ENCODE results near the gene GRIN2C. TPM values are rescaled to one million over a fixed set of nuclear protein-coding genes. Genes with fewer than 3 reads are reported as not detected.

GRIN2C gene
- total RNA-seq, 1 experiment from 2014 or later = 5.2 TPM

GRCh38 chr17:74796211-74796610 lies 63.5 kb downstream of the GRIN2C start:
- Histone ChIP-seq H3K4me1 (no peaks in the 10 kb centered on the region), H3K27me3 (replicated peaks; ENCODE audit: control insufficient read depth, insufficient read depth, low read length) (no peaks in the 10 kb centered on the region), H3K9me3 (no peaks in the 10 kb centered on the region), H3K36me3 (ENCODE audit: control insufficient read depth, insufficient read depth, low read length) (peaks cover 1% of the 10 kb centered on the region), H3K4me3 (ENCODE audit: low read depth, low read length) (no peak overlapping the region)
- ChIA-PET POLR2A (no interaction called here), CTCF (no interaction called here)
- Mint-ChIP-seq H3K9me3 (ENCODE audit: unreplicated experiment) (no peaks in the 10 kb centered on the region), H3K4me3 (ENCODE audit: unreplicated experiment) (no peak overlapping the region), H3K36me3 (ENCODE audit: insufficient read depth, unreplicated experiment) (peaks cover 14% of the 10 kb centered on the region), H3K27ac (ENCODE audit: unreplicated experiment) (no peak overlapping the region), H3K27me3 (ENCODE audit: insufficient read depth, unreplicated experiment) (no peaks in the 10 kb centered on the region), H3K4me1 (ENCODE audit: low read depth, unreplicated experiment) (no peaks in the 10 kb centered on the region)
- intact Hi-C loops (cut with micrococcal nuclease; ENCODE audit: unreplicated experiment) = no loop called here
- DNase-seq = no peak
- BruUV-seq (replicated peaks) = no TSS peak
- no peak for TF ChIP-seq CTCF (IDR thresholded peaks at IDR 0.05; ENCODE audit: insufficient read depth in 1 of 2, low read depth in 1 of 2, low read length in 1 of 2, severe bottlenecking in 1 of 2, unreplicated experiment in 1 of 2)

- CTCF ChIA-PET = no interaction called here
- peaks cover 1% of the 10 kb centered on the region for H3K36me3 ChIP-seq (ENCODE audit: control insufficient read depth, insufficient read depth, low read length)
- H3K4me3 ChIP-seq (ENCODE audit: low read depth, low read length) = no peak overlapping the region
- no peaks in the 10 kb centered on the region for H3K27me3 Mint-ChIP-seq (ENCODE audit: insufficient read depth, unreplicated experiment)
- H3K4me1 ChIP-seq = no peaks in the 10 kb centered on the region
- intact Hi-C loops (cut with micrococcal nuclease; ENCODE audit: unreplicated experiment) = no loop called here
- no peak for TF ChIP-seq CTCF (IDR thresholded peaks at IDR 0.05; ENCODE audit: insufficient read depth in 1 of 2, low read depth in 1 of 2, low read length in 1 of 2, severe bottlenecking in 1 of 2, unreplicated experiment in 1 of 2)
- peaks cover 19% of the 10 kb centered on the region for H3K36me3 Mint-ChIP-seq (ENCODE audit: insufficient read depth, unreplicated experiment)
- no peak overlapping the region for H3K4me3 Mint-ChIP-seq (ENCODE audit: unreplicated experiment)
- H3K4me1 Mint-ChIP-seq (ENCODE audit: low read depth, unreplicated experiment) = no peaks in the 10 kb centered on the region
- no peaks in the 10 kb centered on the region for H3K9me3 ChIP-seq
- DNase-seq = no peak
- POLR2A ChIA-PET = no interaction called here
- H3K27ac Mint-ChIP-seq (ENCODE audit: unreplicated experiment) = no peak overlapping the region
- no peaks in the 10 kb centered on the region for H3K27me3 ChIP-seq (replicated peaks; ENCODE audit: control insufficient read depth, insufficient read depth, low read length)
- H3K9me3 Mint-ChIP-seq (ENCODE audit: unreplicated experiment) = no peaks in the 10 kb centered on the region
- BruUV-seq (replicated peaks) = no TSS peak
Measured at GRCh38 chr17:74795327-74796020, 64.2 kb downstream of the GRIN2C start.

- CTCF ChIA-PET = interaction anchor here (1.2 to 1.3 kb wide), 2 partner anchors 60 to 73 kb away, joined by 3 to 4 read pairs; no protein-coding TSS in a partner anchor
- no peak overlapping the region for H3K4me3 ChIP-seq (ENCODE audit: low read depth, low read length)
- Mint-ChIP-seq H3K4me1 (ENCODE audit: low read depth, unreplicated experiment) (no peaks in the 10 kb centered on the region), H3K27me3 (ENCODE audit: insufficient read depth, unreplicated experiment) (no peaks in the 10 kb centered on the region), H3K4me3 (ENCODE audit: unreplicated experiment) (no peak overlapping the region), H3K36me3 (ENCODE audit: insufficient read depth, unreplicated experiment) (peaks cover 17% of the 10 kb centered on the region), H3K27ac (ENCODE audit: unreplicated experiment) (no peak overlapping the region), H3K9me3 (ENCODE audit: unreplicated experiment) (no peaks in the 10 kb centered on the region)
- no peaks in the 10 kb centered on the region for H3K4me1 ChIP-seq
- POLR2A ChIA-PET = no interaction called here
- TF ChIP-seq CTCF (IDR thresholded peaks at IDR 0.05; ENCODE audit: insufficient read depth in 1 of 2, low read depth in 1 of 2, low read length in 1 of 2, severe bottlenecking in 1 of 2, unreplicated experiment in 1 of 2) = no peak
- no peak for DNase-seq
- no peaks in the 10 kb centered on the region for H3K9me3 ChIP-seq
- no peaks in the 10 kb centered on the region for H3K27me3 ChIP-seq (replicated peaks; ENCODE audit: control insufficient read depth, insufficient read depth, low read length)
- intact Hi-C loops (cut with micrococcal nuclease; ENCODE audit: unreplicated experiment) = no loop called here
- H3K36me3 ChIP-seq (ENCODE audit: control insufficient read depth, insufficient read depth, low read length) = no peaks in the 10 kb centered on the region; the same call in none of the 2 replicates
- BruUV-seq (replicated peaks) = no TSS peak
Measured at GRCh38 chr17:74792586-74793105, 67.0 kb downstream of the GRIN2C start.

Other genes with a start within 250 kb of the GRIN2C start
- not detected in 2 replicates for gene CD300E, start 236.1 kb downstream of the GRIN2C start, total RNA-seq (2022)
- 2.2 and 2.4 TPM in 2 replicates for gene CD300LF, start 147.0 kb downstream of the GRIN2C start, total RNA-seq (2022)
- 12.3 and 14.8 TPM in 2 replicates for gene RAB37, start 122.6 kb downstream of the GRIN2C start, total RNA-seq (2022)
- 204 and 218 TPM in 2 replicates for gene NHERF1, start 111.3 kb downstream of the GRIN2C start, total RNA-seq (2022)
- gene NAT9, start 83.5 kb downstream of the GRIN2C start, total RNA-seq (2022) = 84.5 and 89.5 TPM in 2 replicates
- 19.0 and 20.6 TPM in 2 replicates for gene FDXR, start 13.1 kb upstream of the GRIN2C start, total RNA-seq (2022)
- 2.6 and 3.1 TPM in 2 replicates for gene FADS6, start 33.7 kb upstream of the GRIN2C start, total RNA-seq (2022)
- gene USH1G, start 63.4 kb upstream of the GRIN2C start, total RNA-seq (2022) = 0.48 and 0.77 TPM in 2 replicates
- gene OTOP2, start 64.4 kb upstream of the GRIN2C start, total RNA-seq (2022) = not detected in 2 replicates
- gene OTOP3, start 76.0 kb upstream of the GRIN2C start, total RNA-seq (2022) = not detected in 2 replicates
- gene HID1, start 112.9 kb upstream of the GRIN2C start, total RNA-seq (2022) = 29.8 and 30.4 TPM in 2 replicates
- gene CDR2L, start 127.7 kb upstream of the GRIN2C start, total RNA-seq (2022) = 30.9 and 31.6 TPM in 2 replicates
- 61.0 and 61.8 TPM in 2 replicates for gene MRPL58, start 152.8 kb upstream of the GRIN2C start, total RNA-seq (2022)
- 316 and 326 TPM in 2 replicates for gene ATP5PD, start 187.1 kb upstream of the GRIN2C start, total RNA-seq (2022)
- 27.9 and 28.8 TPM in 2 replicates for gene KCTD2, start 187.3 kb upstream of the GRIN2C start, total RNA-seq (2022)
- gene SLC16A5, start 228.1 kb upstream of the GRIN2C start, total RNA-seq (2022) = 27.7 and 33.8 TPM in 2 replicates

All from Caco-2 (cell line).